ENCODE measurements around the gene EDDM3A. TPM values are rescaled to one million over a fixed set of nuclear protein-coding genes. Genes with fewer than 3 reads are reported as not detected.

Gene EDDM3A
- total RNA-seq, 1 donor = not detected

- no peak for DNase-seq (ENCODE audit: low read depth)
- no peak for TF ChIP-seq CTCF (IDR thresholded peaks at IDR 0.05; ENCODE audit: insufficient read depth, low read depth, low read length)
These were observed 15.3 kb downstream of the EDDM3A start for GRCh38 chr14:20760950-20761349.

GRCh38 chr14:20768593-20768892, 22.9 kb downstream of the EDDM3A start:
- no peak for DNase-seq (ENCODE audit: low read depth)
- TF ChIP-seq CTCF (IDR thresholded peaks at IDR 0.05; ENCODE audit: insufficient read depth, low read depth, low read length) = no peak
- H3K4me3 ChIP-seq (ENCODE audit: low read depth, low read length) = no peak overlapping the region

More at GRCh38 chr14:20760950-20761349, 15.3 kb downstream of the EDDM3A start:
- no peak overlapping the region for H3K4me3 ChIP-seq (ENCODE audit: low read depth, low read length)

- no peak overlapping the region for H3K4me3 ChIP-seq (ENCODE audit: low read depth, low read length)
- no peak for TF ChIP-seq CTCF (IDR thresholded peaks at IDR 0.05; ENCODE audit: insufficient read depth, low read depth, low read length)
- DNase-seq (ENCODE audit: low read depth) = no peak
These were observed 23.7 kb downstream of the EDDM3A start for GRCh38 chr14:20769421-20769820.

- H3K4me3 ChIP-seq (ENCODE audit: low read depth, low read length) = no peak overlapping the region
- DNase-seq (ENCODE audit: low read depth) = no peak
- TF ChIP-seq CTCF (IDR thresholded peaks at IDR 0.05; ENCODE audit: insufficient read depth, low read depth, low read length) = no peak
These were observed 27.0 kb downstream of the EDDM3A start for GRCh38 chr14:20772650-20773049.

- H3K4me3 ChIP-seq (ENCODE audit: low read depth, low read length) = no peak overlapping the region
- TF ChIP-seq CTCF (IDR thresholded peaks at IDR 0.05; ENCODE audit: insufficient read depth, low read depth, low read length) = no peak
- DNase-seq (ENCODE audit: low read depth) = no peak
These were observed 28.7 kb downstream of the EDDM3A start for GRCh38 chr14:20774258-20774824.

GRCh38 chr14:20775043-20775442, 29.4 kb downstream of the EDDM3A start:
- TF ChIP-seq CTCF (IDR thresholded peaks at IDR 0.05; ENCODE audit: insufficient read depth, low read depth, low read length) = no peak
- no peak for DNase-seq (ENCODE audit: low read depth)
- no peak overlapping the region for H3K4me3 ChIP-seq (ENCODE audit: low read depth, low read length)

GRCh38 chr14:20775901-20776300, 30.2 kb downstream of the EDDM3A start:
- TF ChIP-seq CTCF (IDR thresholded peaks at IDR 0.05; ENCODE audit: insufficient read depth, low read depth, low read length) = no peak
- H3K4me3 ChIP-seq (ENCODE audit: low read depth, low read length) = no peak overlapping the region
- no peak for DNase-seq (ENCODE audit: low read depth)
